ENCODE measurements around the gene RSAD1. TPM values are rescaled to one million over a fixed set of nuclear protein-coding genes. Genes with fewer than 3 reads are reported as not detected.

The RSAD1 gene
- polyA plus RNA-seq, 3 donors, result 20.6 to 40.0 (median 21.2) TPM

GRCh38 chr17:50457621-50458020, 21.0 kb upstream of the RSAD1 start:
- no peak for DNase-seq
- WGBS (ENCODE audit: insufficient coverage), result no CpG with 5 or more reads among the region's 4 CpGs
- H3K36me3 ChIP-seq (replicated peaks in 1 of 2; ENCODE audit: control insufficient read depth in 1 of 2, insufficient read depth in 2 of 2, low read length in 2 of 2), result no peaks in the 10 kb centered on the region
- H3K36me3 Mint-ChIP-seq, result peaks cover 0 to 9% of the 10 kb centered on the region in 2 donors
- peaks cover 0 to 5% (median 2%) of the 10 kb centered on the region in 3 donors for H3K27me3 Mint-ChIP-seq (ENCODE audit: low read depth in 3 of 3)
- no peaks in the 10 kb centered on the region for H3K9me3 ChIP-seq (replicated peaks in 1 of 2; ENCODE audit: control insufficient read depth in 1 of 2, insufficient read depth in 1 of 2, low read length in 2 of 2)
- no peaks in the 10 kb centered on the region for H3K9me3 Mint-ChIP-seq
- no peaks in the 10 kb centered on the region for H4K20me1 ChIP-seq (ENCODE audit: insufficient read depth, low read length)
- H3K27ac ChIP-seq (ENCODE audit: low read depth in 1 of 2, low read length in 2 of 2), result no peak overlapping the region
- H3K27me3 ChIP-seq (ENCODE audit: control insufficient read depth in 2 of 2, insufficient read depth in 2 of 2, low read length in 2 of 2), result no peaks in the 10 kb centered on the region
- no peak overlapping the region for H3K4me3 ChIP-seq (replicated peaks in 1 of 3; ENCODE audit: low read depth in 2 of 3, low read length in 3 of 3)
- H3K4me2 ChIP-seq (replicated peaks; ENCODE audit: extremely low read depth, low read length, poor library complexity, severe bottlenecking), result no peak overlapping the region
- no peak overlapping the region for H3K27ac Mint-ChIP-seq
- intact Hi-C loops (cut with micrococcal nuclease), result no loop called here
- H3K79me2 ChIP-seq (ENCODE audit: insufficient read depth, low read length), result no peaks in the 10 kb centered on the region
- no peak for TF ChIP-seq CTCF (IDR thresholded peaks at IDR 0.05)
- no peak overlapping the region for H3K4me3 Mint-ChIP-seq
- H3K4me1 Mint-ChIP-seq, result peaks cover 14% of the 10 kb centered on the region
- no peak overlapping the region for H3K9ac ChIP-seq (ENCODE audit: insufficient read depth, low read length, poor library complexity, severe bottlenecking)
- peaks cover 7 to 8% of the 10 kb centered on the region in 2 donors for H3K4me1 ChIP-seq (ENCODE audit: control insufficient read depth in 1 of 2, insufficient read depth in 2 of 2, low read length in 2 of 2)
- H2AFZ ChIP-seq (ENCODE audit: insufficient read depth, low read depth, low read length, poor library complexity, severe bottlenecking), result no peak overlapping the region

GRCh38 chr17:50458270-50458669, 20.4 kb upstream of the RSAD1 start:
- Histone ChIP-seq H3K9ac (ENCODE audit: insufficient read depth, low read length, poor library complexity, severe bottlenecking) (no peak overlapping the region), H3K27me3 (ENCODE audit: control insufficient read depth in 2 of 2, insufficient read depth in 2 of 2, low read length in 2 of 2) (no peaks in the 10 kb centered on the region), H3K4me3 (replicated peaks in 1 of 3; ENCODE audit: low read depth in 2 of 3, low read length in 3 of 3) (no peak overlapping the region), H2AFZ (ENCODE audit: insufficient read depth, low read depth, low read length, poor library complexity, severe bottlenecking) (no peak overlapping the region), H3K4me1 (ENCODE audit: control insufficient read depth in 1 of 2, insufficient read depth in 2 of 2, low read length in 2 of 2) (peaks cover under 1 to 1% of the 10 kb centered on the region in 2 donors), H3K9me3 (replicated peaks in 1 of 2; ENCODE audit: control insufficient read depth in 1 of 2, insufficient read depth in 1 of 2, low read length in 2 of 2) (no peaks in the 10 kb centered on the region), H4K20me1 (ENCODE audit: insufficient read depth, low read length) (no peaks in the 10 kb centered on the region), H3K79me2 (ENCODE audit: insufficient read depth, low read length) (no peaks in the 10 kb centered on the region), H3K4me2 (replicated peaks; ENCODE audit: extremely low read depth, low read length, poor library complexity, severe bottlenecking) (no peak overlapping the region), H3K36me3 (replicated peaks in 1 of 2; ENCODE audit: control insufficient read depth in 1 of 2, insufficient read depth in 2 of 2, low read length in 2 of 2) (no peaks in the 10 kb centered on the region), H3K27ac (ENCODE audit: low read depth in 1 of 2, low read length in 2 of 2) (no peak overlapping the region)
- WGBS (ENCODE audit: insufficient coverage), result 89% methylated on average over 3 of the region's 3 CpGs
- no peaks in the 10 kb centered on the region for H3K9me3 Mint-ChIP-seq
- peaks cover 0 to 9% of the 10 kb centered on the region in 2 donors for H3K36me3 Mint-ChIP-seq
- intact Hi-C loops (cut with micrococcal nuclease), result no loop called here
- TF ChIP-seq CTCF (IDR thresholded peaks at IDR 0.05), result no peak
- H3K27ac Mint-ChIP-seq, result peak overlapping the region in 1 of 7 donors; percentile 67
- H3K4me1 Mint-ChIP-seq, result peaks cover 8% of the 10 kb centered on the region
- H3K4me3 Mint-ChIP-seq, result no peak overlapping the region
- DNase-seq, result no peak
- H3K27me3 Mint-ChIP-seq (ENCODE audit: low read depth in 3 of 3), result peaks cover 0 to 5% (median 2%) of the 10 kb centered on the region in 3 donors

Data from CD14-positive monocyte (primary cell).